SK-N-SH treated with all-trans-retinoic acid at 6 μM for 48 hours (cell line): Measurements from ENCODE around the gene NXN.

Experiments
- PPARA ChIP-seq: fragments of 250-450 bp; sonication (Bioruptor Pico); IDR thresholded peaks from 2 replicates; pipeline ENCODE4 v1.5.0; 2020; ENCODE audit warnings: mild to moderate bottlenecking, borderline replicate concordance
- ZNF565 ChIP-seq: fragments of 450-650 bp; formaldehyde crosslinking; conservative IDR thresholded peaks from 2 replicates; pipeline ENCODE4 v1.5.0; 2020; ENCODE audit warnings: low read depth, mild to moderate bottlenecking, moderate library complexity
- TF ChIP-seq, protein P1 (sequence below): fragments of 250-450 bp; sonication (Bioruptor Pico); IDR thresholded peaks from 2 replicates; pipeline ENCODE4 v1.8.0; 2020; ENCODE audit warnings: mild to moderate bottlenecking, moderate library complexity, borderline replicate concordance

DNA sequence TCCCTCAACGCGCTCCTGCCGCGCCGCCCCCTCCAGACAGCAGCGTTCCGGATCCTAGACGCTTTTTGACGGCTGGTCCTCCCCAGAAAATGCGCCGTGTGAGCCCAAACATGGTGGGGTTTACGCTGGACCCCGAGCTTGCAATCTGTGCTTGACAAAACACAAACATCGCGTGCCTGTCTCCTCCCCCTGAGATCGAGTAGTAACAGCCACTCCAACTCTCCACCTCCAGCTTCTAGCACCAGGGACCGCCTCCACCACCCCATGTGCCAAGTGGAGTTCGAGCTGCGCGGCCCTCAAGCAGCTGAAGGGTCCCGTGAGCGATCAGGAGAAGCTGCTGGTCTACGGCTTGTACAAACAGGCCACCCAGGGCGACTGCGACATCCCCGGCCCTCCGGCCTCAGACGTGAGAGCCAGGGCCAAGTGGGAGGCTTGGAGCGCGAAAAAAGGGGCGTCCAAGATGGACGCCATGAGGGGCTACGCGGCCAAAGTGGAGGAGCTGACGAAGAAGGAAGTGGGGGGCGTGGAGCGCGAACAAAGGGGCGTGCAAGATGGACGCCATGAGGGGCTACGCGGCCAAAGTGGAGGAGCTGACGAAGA, 226.9 kb downstream of the NXN start:
- TF ChIP-seq ZNF565 (CRISPR knock-in tag) (no peak), PPARA (CRISPR knock-in tag) (no peak)
- TF ChIP-seq, protein P1, sequence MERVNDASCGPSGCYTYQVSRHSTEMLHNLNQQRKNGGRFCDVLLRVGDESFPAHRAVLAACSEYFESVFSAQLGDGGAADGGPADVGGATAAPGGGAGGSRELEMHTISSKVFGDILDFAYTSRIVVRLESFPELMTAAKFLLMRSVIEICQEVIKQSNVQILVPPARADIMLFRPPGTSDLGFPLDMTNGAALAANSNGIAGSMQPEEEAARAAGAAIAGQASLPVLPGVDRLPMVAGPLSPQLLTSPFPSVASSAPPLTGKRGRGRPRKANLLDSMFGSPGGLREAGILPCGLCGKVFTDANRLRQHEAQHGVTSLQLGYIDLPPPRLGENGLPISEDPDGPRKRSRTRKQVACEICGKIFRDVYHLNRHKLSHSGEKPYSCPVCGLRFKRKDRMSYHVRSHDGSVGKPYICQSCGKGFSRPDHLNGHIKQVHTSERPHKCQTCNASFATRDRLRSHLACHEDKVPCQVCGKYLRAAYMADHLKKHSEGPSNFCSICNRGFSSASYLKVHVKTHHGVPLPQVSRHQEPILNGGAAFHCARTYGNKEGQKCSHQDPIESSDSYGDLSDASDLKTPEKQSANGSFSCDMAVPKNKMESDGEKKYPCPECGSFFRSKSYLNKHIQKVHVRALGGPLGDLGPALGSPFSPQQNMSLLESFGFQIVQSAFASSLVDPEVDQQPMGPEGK (CRISPR knock-in tag): no peak
